Epithelial cell of proximal tubule (primary cell): ENCODE data around the gene LYPLA2. TPM values are rescaled to one million over a fixed set of nuclear protein-coding genes. Genes with fewer than 3 reads are reported as not detected.

Source experiments
- DNase-seq: peaks from one replicate; pipeline ENCODE4 v3.0.0-alpha.2; 2011; ENCODE audit warnings: low read depth
- H3K4me3 ChIP-seq: 2 replicates; pipeline ENCODE4 v1.5.1; 2011; ENCODE audit warnings: low read depth, mild to moderate bottlenecking, low read length
- total RNA-seq: library from RNA; depleted of rRNA; stranded (reverse); fragments of >200 nt; gene quantifications from 2 replicates; pipeline ENCODE4 v1.2.3, GENCODE V29; 2015
- TF ChIP-seq, protein P1 (sequence below): conservative IDR thresholded peaks from 2 replicates; pipeline ENCODE4 v1.5.1; 2012; ENCODE audit warnings: low read depth, mild to moderate bottlenecking, low read length

Gene LYPLA2
- total RNA-seq, 1 donor from 2014 or later: 129 TPM

DNA sequence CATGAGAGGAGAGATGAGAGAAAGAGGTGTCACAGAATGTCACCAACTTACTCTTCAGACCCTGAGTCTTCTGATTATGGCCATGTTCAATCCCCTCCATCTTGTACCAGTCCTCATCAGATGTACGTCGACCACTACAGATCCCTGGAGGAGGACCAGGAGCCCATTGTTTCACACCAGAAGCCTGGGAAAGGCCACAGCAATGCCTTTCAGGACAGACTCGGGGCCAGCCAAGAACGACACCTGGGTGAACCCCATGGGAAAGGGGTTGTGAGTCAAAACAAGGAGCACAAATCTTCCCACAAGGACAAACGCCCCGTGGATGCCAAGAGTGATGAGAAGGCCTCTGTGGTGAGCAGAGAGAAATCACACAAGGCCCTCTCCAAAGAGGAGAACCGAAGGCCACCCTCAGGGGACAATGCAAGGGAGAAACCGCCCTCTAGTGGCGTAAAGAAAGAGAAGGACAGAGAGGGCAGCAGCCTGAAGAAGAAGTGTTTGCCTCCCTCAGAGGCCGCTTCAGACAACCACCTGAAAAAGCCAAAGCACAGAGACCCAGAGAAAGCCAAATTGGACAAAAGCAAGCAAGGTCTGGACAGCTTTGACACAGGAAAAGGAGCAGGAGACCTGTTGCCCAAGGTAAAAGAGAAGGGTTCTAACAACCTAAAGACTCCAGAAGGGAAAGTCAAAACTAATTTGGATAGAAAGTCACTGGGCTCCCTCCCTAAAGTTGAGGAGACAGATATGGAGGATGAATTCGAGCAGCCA lies 39.7 kb upstream of the LYPLA2 start:
- TF ChIP-seq, protein P1, sequence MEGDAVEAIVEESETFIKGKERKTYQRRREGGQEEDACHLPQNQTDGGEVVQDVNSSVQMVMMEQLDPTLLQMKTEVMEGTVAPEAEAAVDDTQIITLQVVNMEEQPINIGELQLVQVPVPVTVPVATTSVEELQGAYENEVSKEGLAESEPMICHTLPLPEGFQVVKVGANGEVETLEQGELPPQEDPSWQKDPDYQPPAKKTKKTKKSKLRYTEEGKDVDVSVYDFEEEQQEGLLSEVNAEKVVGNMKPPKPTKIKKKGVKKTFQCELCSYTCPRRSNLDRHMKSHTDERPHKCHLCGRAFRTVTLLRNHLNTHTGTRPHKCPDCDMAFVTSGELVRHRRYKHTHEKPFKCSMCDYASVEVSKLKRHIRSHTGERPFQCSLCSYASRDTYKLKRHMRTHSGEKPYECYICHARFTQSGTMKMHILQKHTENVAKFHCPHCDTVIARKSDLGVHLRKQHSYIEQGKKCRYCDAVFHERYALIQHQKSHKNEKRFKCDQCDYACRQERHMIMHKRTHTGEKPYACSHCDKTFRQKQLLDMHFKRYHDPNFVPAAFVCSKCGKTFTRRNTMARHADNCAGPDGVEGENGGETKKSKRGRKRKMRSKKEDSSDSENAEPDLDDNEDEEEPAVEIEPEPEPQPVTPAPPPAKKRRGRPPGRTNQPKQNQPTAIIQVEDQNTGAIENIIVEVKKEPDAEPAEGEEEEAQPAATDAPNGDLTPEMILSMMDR: peak; percentile 86
- H3K4me3 ChIP-seq: no peak overlapping the region
- DNase-seq: no peak

DNA sequence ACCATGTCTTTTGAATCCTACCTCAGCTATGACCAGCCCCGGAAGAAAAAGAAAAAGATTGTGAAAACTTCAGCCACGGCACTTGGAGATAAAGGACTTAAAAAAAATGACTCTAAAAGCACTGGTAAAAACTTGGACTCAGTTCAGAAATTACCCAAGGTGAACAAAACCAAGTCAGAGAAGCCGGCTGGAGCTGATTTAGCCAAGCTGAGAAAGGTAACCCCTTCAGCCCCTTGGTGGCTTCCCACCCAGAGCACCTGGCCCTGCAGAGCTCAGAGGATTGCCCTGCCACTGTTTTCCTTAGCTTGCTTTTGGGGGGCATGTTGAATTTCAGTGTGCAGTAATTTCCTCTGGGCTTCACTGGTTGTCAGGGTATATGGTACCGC lies 39.1 kb upstream of the LYPLA2 start:
- TF ChIP-seq, protein P1: no peak
- DNase-seq: no peak

DNA sequence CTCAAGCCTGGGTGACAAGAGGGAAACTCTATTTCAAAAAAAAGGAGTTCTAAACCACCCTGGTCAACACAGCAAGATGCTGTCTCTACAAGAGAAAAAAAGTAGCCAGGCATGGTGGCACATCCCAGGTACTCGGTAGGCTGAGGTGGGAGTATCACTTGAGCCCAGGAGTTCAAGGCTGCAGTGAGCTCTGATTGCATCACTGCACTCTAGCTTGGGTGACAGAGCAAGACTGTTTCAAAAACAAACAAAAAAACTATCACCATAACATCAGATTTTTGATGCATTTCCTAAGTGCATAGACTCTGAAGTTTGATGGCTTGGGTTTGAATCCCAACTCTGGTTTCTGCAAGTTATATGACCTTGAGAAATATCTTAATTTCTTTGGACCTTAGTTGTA lies 38.0 kb upstream of the LYPLA2 start:
- no peak for DNase-seq
- TF ChIP-seq, protein P1: no peak

More for the DNA sequence above, 39.1 kb upstream of the LYPLA2 start:
- H3K4me3 ChIP-seq: no peak overlapping the region

DNA sequence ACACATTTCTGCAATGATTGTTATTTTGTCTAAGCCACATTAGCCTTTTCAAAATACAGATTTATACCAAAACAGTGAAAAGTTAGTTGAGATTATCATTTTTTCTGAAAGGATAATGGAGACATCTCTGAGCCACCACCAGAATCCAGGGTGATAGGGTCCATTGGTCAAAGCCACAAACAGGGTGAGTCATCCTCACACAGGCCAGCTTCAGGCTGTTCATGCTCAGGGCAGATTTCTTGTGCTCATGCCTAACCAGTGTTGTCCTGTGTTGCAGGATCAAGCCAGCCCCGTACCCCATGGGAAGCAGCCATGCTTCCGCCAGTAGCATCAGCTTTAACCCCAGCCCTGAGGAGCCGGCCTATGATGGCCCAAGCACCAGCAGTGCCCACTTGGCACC lies 34.3 kb upstream of the LYPLA2 start:
- DNase-seq: peak; percentile 32
- H3K4me3 ChIP-seq: no peak overlapping the region
- TF ChIP-seq, protein P1: no peak

More for the DNA sequence above, 38.0 kb upstream of the LYPLA2 start:
- no peak overlapping the region for H3K4me3 ChIP-seq

DNA sequence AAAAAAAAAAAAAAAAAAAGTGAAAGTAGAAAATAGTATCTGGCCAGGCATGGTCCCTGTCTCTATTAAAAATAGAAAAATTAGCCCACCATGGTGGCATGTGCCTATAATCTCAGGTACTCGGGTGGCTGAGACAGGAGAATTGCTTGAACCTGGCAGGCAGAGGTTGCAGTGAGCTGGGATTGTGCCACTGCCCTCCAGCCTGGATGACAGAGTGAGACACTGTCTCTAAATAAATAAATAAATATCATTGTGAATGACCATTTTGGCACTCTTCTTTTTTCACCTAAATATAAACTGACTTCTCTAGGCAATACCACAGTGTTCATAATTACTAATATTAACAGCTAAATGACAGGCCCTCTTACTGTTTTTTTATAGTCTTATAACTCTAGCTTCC lies 33.1 kb upstream of the LYPLA2 start:
- H3K4me3 ChIP-seq: no peak overlapping the region
- TF ChIP-seq, protein P1: no peak
- DNase-seq: no peak

DNA sequence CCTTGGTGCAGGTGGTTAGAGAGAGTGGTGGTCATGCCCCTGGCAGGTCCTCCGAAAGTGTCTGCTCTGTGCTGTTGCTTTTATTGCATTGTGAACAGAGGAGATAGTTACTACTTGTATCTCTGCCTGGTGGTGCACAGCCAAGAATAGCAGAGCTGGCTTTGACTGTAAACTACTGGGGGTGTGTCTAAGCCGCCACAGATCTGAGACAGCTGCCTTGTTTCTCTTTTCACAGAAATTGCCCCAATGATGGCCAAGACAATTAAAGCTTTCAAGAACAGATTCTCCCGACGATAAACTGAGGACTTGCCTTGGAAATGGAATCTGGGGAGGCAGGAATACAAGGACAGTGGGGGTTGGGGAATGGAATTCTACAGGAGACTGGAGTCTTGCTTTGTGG lies 31.7 kb upstream of the LYPLA2 start:
- no peak overlapping the region for H3K4me3 ChIP-seq
- DNase-seq: no peak
- TF ChIP-seq, protein P1: no peak

DNA sequence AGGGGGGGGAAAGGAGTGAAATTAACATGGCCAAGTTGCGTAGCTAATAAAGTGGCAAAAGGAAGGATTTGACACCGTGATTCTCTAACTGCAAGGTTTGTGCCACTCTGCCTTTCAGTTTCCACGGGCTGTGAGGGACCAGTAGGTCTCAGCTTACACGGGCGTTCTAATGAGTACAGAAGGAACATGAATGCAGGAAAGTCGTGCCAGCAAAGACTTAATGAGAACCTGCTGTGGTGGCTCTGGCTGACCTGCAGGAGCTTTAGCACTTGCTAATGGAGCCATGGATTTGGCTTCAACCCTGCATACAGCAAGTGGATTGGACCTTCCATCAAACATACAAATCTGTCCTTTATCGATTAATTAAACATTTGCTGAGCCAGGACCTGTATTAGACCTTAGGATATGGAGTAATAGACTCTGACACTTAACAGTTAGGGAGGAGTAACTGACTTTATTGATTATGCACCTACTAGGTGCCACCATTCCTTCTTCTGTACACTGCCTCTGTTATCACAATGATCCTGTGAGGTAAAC lies 27.8 kb upstream of the LYPLA2 start:
- TF ChIP-seq, protein P1: no peak
- H3K4me3 ChIP-seq: no peak overlapping the region

More for the DNA sequence above, 27.8 kb upstream of the LYPLA2 start:
- DNase-seq: no peak
